H7 (cell line): ENCODE measurements around the gene TCERG1L. TPM values are rescaled to one million over a fixed set of nuclear protein-coding genes. Genes with fewer than 3 reads are reported as not detected.
"Not testable (repeated sequence)": the region's sequence is repeated elsewhere in the genome, so short reads cannot be mapped to it uniquely, and the experiment has no call there.

Experiments
- DNase-seq: peaks from one replicate; pipeline ENCODE4 v3.0.0; 2012
- H3K27me3 ChIP-seq: 2 replicates; pipeline ENCODE4 v1.6.0; 2011; ENCODE audit warnings: mild to moderate bottlenecking, low read length; ENCODE audit not compliant: control insufficient read depth, insufficient read depth
- H3K36me3 ChIP-seq: replicated peaks from 2 replicates; pipeline ENCODE4 v1.5.1; 2011; ENCODE audit warnings: low read length; ENCODE audit not compliant: control insufficient read depth, insufficient read depth
- H3K4me3 ChIP-seq: 2 replicates; pipeline ENCODE4 v1.5.1; 2011; ENCODE audit warnings: low read depth, mild to moderate bottlenecking, control low read depth, low read length, moderate library complexity; ENCODE audit not compliant: insufficient read depth
- total RNA-seq: library from RNA; depleted of rRNA; stranded (reverse); fragments of >200 nt; shearing (Covaris generic); gene quantifications from 2 replicates; pipeline ENCODE4 v1.2.3, GENCODE V29; 2014

TCERG1L gene
- total RNA-seq, 1 experiment from 2014 or later: 5.4 TPM

DNA sequence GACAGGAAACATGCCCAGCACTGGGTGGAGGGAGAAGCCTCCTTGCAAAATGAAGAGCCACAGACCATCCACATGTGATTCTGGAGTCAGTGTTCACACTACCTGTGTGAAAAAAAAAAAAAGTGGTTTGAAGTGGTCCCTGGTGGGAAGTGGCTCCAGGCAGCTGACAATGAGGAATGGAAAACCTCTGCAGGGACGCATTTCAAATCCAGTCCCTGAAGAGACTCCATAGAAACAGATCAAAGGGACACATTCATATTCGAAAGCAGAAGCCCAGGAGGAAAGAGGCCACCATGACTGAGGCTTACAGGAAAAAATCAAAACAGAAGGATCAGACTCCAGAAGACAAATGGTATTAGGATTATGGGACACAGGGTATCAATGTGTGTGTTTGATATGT lies 11.5 kb upstream of the TCERG1L start:
- Histone ChIP-seq H3K27me3 (peaks cover 3% of the 10 kb centered on the region), H3K36me3 (no peaks in the 10 kb centered on the region), H3K4me3 (no peak overlapping the region)
- peak; percentile 60 for DNase-seq

GRCh38 chr10:131322575-131322974 lies 11.1 kb upstream of the TCERG1L start:
- H3K27me3 ChIP-seq, H3K36me3 ChIP-seq, DNase-seq, H3K4me3 ChIP-seq: not testable (repeated sequence)

DNA sequence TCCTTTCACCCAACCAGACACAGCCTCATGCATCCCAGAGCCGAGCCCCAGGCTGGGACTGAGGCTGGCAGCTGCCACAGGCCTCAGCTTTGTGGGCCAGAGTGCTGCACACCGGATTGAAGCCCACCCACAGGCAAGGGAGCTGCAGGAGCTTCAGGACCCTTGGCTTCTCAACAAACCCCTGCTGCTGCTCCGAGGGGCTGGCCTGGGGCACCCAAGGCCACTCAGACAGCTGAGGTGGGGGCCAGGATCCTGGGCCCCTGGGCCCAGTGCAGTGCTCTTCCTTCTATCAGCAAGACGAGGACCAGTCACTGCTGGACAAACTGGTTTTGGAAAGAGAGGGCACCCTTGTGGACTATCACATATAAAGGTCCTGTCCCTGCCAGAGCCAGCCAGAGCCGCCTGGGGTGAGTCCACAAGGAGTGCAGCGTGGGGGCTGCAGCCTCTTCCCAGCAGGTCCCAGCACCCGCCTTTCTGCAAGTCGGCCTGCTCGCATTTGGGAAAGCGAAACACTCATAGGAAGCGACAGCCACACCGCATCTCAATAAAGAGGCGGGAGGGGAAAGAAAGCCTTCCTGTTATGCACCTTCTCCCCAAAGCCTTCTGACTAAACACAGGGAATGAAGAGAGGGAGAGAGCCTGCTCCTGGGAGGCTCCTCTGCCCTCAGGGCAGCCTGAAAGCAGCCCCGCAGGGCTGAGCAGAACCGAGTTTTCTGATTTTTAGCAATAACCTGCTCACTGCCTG lies 9.5 kb upstream of the TCERG1L start:
- Histone ChIP-seq H3K27me3 (peaks cover 3% of the 10 kb centered on the region), H3K4me3 (no peak overlapping the region), H3K36me3 (no peaks in the 10 kb centered on the region)
- DNase-seq: peak; percentile 67

- Histone ChIP-seq H3K27me3 (peaks cover 3% of the 10 kb centered on the region), H3K36me3 (no peaks in the 10 kb centered on the region), H3K4me3 (no peak overlapping the region)
- no peak for DNase-seq
These were observed 7.3 kb upstream of the TCERG1L start for GRCh38 chr10:131318814-131319213.

DNA sequence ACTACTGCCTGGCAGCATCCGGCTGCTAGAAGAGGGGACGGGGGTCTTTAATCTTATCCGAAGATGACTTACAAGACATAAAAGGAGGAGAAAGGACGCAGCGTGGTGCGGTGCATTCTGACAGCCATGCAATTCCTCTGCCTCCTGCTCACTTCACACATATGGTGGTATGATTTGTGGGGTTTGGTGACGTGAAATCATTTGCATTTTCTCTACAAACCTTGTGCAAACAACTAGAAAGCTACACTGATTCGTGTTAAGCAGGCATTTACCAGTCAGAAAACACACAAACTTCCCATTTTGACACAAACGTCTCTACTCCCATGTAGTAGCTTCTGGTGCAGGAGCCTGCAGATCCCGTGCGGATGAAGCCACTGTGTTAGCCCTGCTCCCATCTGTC lies 6.8 kb upstream of the TCERG1L start:
- Histone ChIP-seq H3K27me3 (no peaks in the 10 kb centered on the region; the same call in 1 of the 2 replicates), H3K4me3 (no peak overlapping the region), H3K36me3 (no peaks in the 10 kb centered on the region)
- DNase-seq: no peak

DNA sequence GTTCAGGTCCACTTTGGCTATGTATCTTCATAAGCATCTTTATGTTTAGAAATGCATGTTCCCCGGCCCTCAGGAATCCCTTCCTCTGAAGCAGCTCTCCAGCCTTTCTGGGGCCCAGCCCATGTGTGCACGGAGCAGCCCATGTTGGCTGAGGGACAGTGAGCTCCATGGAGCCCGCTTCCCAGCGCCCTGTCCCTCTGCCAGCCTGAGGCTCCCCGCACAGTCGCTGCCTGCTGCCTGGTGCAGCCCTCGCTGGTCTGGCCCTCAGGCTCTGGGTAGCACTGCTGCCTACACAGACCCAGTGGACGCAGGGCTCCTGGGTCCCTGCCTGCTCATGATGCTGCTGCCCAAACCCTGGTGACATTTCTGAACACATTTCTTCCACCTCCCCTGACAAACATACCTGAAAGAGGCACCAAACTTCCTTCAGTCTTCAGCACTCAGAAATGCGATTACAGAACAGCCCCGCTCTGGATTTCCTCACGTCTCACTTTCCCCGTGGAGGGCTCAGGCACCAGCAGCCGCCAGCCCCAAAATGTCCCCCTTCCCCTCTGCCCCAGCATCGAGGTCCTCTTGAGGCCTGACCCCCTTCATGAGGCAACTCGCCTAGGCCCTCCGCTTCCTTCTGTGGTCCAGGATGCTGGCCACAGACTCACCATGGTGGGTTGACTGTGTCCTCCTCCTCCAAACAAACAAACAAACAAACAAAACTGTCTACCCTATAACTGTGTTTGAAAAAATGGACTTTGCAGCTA lies 5.0 kb upstream of the TCERG1L start:
- H3K36me3 ChIP-seq: no peaks in the 10 kb centered on the region
- H3K27me3 ChIP-seq: no peaks in the 10 kb centered on the region
- no peak for DNase-seq
- H3K4me3 ChIP-seq: no peak overlapping the region

- Histone ChIP-seq H3K4me3 (no peak overlapping the region), H3K36me3 (no peaks in the 10 kb centered on the region), H3K27me3 (peaks cover 6% of the 10 kb centered on the region)
- no peak for DNase-seq
These were observed 3.8 kb upstream of the TCERG1L start for GRCh38 chr10:131315344-131315743.

GRCh38 chr10:131314799-131315198 lies 3.3 kb upstream of the TCERG1L start:
- H3K4me3 ChIP-seq: no peak overlapping the region

DNA sequence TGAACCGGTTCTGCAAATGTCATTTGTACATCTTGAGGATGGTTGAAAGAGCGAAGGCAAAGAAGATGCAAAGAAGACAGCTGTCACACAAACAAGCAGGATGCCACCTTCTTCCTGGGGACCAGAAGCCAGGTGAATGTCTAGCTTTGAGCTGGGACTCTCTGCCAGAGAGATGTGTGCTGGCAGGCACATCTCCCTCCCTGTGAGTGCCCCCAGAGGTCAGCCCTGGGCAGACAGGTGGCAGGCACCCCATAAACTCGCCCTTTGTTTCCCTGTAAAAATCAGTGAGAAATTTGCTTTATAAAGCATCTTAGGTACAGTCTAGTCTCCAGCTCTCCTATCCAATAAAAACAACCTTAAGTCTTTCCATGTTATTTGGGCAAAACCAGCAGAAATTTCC lies 2.6 kb upstream of the TCERG1L start:
- no peak for DNase-seq
- Histone ChIP-seq H3K27me3 (peaks cover 7% of the 10 kb centered on the region), H3K4me3 (no peak overlapping the region), H3K36me3 (no peaks in the 10 kb centered on the region)

More at GRCh38 chr10:131314799-131315198, 3.3 kb upstream of the TCERG1L start:
- Histone ChIP-seq H3K27me3 (peaks cover 7% of the 10 kb centered on the region), H3K36me3 (no peaks in the 10 kb centered on the region)
- DNase-seq: no peak

DNA sequence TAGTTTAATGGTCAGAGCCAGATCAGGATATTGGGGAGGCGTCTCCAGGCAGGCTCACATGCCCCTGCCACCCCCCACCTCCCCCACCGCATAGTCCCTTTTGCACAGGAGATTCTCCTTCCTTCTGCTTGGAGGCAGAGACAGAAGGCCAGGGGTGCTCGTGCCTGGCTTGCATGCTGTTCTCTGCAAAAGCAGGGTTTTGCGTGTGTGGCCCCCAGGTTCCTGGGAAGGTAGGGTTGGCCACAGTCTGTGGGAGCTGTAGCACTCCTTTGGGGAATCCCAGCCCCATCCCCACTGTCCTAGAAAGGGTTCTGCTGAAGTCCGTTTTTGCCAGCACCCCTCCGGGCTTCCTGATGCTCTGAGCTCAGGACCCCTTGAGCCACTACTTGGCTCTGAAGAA lies 1.9 kb upstream of the TCERG1L start:
- H3K27me3 ChIP-seq: peaks cover 7% of the 10 kb centered on the region
- no peak for DNase-seq
- H3K36me3 ChIP-seq: no peaks in the 10 kb centered on the region
- H3K4me3 ChIP-seq: no peak overlapping the region

DNA sequence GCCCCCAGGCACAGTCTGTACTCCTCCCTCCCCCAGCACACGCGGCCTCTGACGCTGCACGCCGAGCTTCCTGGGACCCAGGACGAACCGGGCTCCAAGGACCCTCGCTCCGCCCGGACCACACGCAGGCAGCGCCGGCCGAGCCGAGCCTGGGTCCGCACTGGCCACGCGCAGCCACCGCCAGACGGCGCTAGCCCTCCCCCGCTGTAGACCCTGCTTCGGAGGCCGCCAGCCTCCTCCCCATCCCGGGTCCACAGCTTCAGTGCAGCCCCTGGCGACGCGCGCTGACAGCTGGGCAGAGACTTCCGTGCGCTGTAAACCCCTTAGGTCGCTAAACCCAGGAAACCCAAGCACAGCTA lies 936 bp upstream of the TCERG1L start:
- Histone ChIP-seq H3K27me3 (peaks cover 7% of the 10 kb centered on the region), H3K36me3 (no peaks in the 10 kb centered on the region), H3K4me3 (peak overlapping the region; percentile 69)
- peak; percentile 92 for DNase-seq

- H3K36me3 ChIP-seq: no peaks in the 10 kb centered on the region
- no peak for DNase-seq
- H3K4me3 ChIP-seq: peak overlapping the region; percentile 43
- H3K27me3 ChIP-seq: peaks cover 7% of the 10 kb centered on the region
These were observed 190 bp downstream of the TCERG1L start for GRCh38 chr10:131311402-131311660.

DNA sequence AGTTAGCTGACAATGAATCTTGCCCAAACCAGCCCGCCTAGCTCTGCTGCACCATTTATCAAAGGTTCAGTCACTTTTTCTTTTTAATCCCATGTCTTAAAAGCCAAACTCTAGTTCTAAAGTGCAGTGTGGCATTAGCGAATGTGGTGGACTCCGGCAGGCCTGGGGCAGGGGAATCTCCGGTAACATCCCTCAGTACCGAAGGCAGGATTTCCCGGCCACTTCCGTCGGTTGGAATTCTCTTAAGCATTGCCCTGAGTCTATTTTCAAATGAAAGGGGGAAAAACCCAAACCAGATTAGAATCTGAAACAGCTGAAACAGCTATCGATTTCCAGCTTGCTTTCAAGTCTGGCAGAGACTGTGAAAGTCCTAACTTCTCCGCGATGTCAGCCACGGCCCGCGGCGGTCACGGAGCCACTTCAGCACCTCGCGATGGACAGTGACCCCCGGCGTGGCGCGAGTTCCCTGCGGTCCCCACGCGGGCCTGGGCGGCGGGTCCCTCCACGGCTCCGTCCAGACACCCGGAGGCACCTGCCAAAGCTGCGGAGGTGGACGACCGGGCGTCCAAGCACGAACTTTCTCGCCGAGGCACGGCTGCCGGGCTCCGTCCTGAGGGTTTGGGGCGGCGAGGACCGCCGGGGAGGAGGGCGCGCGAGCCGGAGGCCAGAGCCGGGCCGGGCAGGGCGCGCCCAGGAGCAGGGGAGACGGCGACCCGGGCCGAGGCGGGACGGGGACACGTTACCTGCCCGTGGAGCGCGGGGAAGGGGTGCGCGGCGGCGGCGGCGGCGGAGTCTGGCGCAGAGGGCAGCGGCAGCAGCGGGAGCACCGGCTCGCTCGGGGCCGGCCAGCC lies 745 bp downstream of the TCERG1L start:
- peaks cover 7% of the 10 kb centered on the region for H3K27me3 ChIP-seq
- no peaks in the 10 kb centered on the region for H3K36me3 ChIP-seq
- peak overlapping the region; percentile 43 for H3K4me3 ChIP-seq
- DNase-seq: peak; percentile 71

GRCh38 chr10:131310142-131310541 lies 1.4 kb downstream of the TCERG1L start:
- no peaks in the 10 kb centered on the region for H3K36me3 ChIP-seq
- H3K4me3 ChIP-seq: peak overlapping the region; percentile 43; the same call in 1 of the 2 replicates
- DNase-seq: no peak
- H3K27me3 ChIP-seq: peaks cover 7% of the 10 kb centered on the region

DNA sequence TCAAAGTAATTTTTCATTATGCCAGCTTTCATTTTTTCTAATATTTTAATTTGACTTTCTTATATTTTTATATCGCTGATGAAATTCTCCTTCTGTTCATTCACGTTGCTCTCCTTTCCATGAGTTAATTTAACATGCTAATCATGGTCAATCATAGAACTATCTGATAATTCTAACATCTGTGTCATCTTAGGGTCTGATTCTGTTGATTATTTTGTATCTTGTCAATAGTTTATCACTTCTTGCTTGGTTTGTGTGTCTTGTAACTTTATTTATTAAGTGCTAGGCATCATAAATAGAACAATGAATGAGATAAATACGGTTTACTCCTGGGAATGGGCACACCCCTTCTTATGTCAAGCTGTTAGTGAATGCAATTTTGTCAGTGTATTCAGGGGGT lies 11.0 kb downstream of the TCERG1L start:
- H3K36me3 ChIP-seq: no peaks in the 10 kb centered on the region
- no peak for DNase-seq
- H3K27me3 ChIP-seq: no peaks in the 10 kb centered on the region
- no peak overlapping the region for H3K4me3 ChIP-seq
